NCI-H748 treated with DMSO at 0.1 percent for 48 hours (cell line): ENCODE data around the gene DPYSL4.
"Not testable (repeated sequence)": the region's sequence is repeated elsewhere in the genome, so short reads cannot be mapped to it uniquely, and the experiment has no call there.

Experiments used
- DNase-seq: peaks from one replicate; lab custom pipeline; 2025; lab: John Stamatoyannopoulos, UW

The DPYSL4 gene

GRCh38 chr10:132149917-132150316 lies 36.8 kb upstream of the DPYSL4 start:
- no peak for DNase-seq

GRCh38 chr10:132150777-132151176 lies 36.0 kb upstream of the DPYSL4 start:
- no peak for DNase-seq

GRCh38 chr10:132151286-132151950 lies 35.3 kb upstream of the DPYSL4 start:
- DNase-seq = no peak

- no peak for DNase-seq
These were observed 34.7 kb upstream of the DPYSL4 start for GRCh38 chr10:132151951-132152505.

- DNase-seq = no peak
These were observed 33.7 kb upstream of the DPYSL4 start for GRCh38 chr10:132152896-132153580.

- DNase-seq = no peak
These were observed 33.0 kb upstream of the DPYSL4 start for GRCh38 chr10:132153616-132154217.

- no peak for DNase-seq
These were observed 32.3 kb upstream of the DPYSL4 start for GRCh38 chr10:132154440-132154839.

- DNase-seq = no peak
These were observed 31.8 kb upstream of the DPYSL4 start for GRCh38 chr10:132154931-132155330.

GRCh38 chr10:132155723-132156381 lies 30.9 kb upstream of the DPYSL4 start:
- no peak for DNase-seq

GRCh38 chr10:132156382-132156781 lies 30.4 kb upstream of the DPYSL4 start:
- no peak for DNase-seq

GRCh38 chr10:132157101-132157500 lies 29.6 kb upstream of the DPYSL4 start:
- no peak for DNase-seq

GRCh38 chr10:132158122-132158741 lies 28.5 kb upstream of the DPYSL4 start:
- DNase-seq = no peak

GRCh38 chr10:132158823-132159222 lies 27.9 kb upstream of the DPYSL4 start:
- no peak for DNase-seq

GRCh38 chr10:132159302-132160230 lies 27.2 kb upstream of the DPYSL4 start:
- not testable (repeated sequence) for DNase-seq

- not testable (repeated sequence) for DNase-seq
These were observed 26.5 kb upstream of the DPYSL4 start for GRCh38 chr10:132160231-132160630.

GRCh38 chr10:132160834-132161622 lies 25.7 kb upstream of the DPYSL4 start:
- not testable (repeated sequence) for DNase-seq

- DNase-seq = no peak
These were observed 24.7 kb upstream of the DPYSL4 start for GRCh38 chr10:132162021-132162531.

GRCh38 chr10:132162590-132163277 lies 24.0 kb upstream of the DPYSL4 start:
- DNase-seq = no peak

- no peak for DNase-seq
These were observed 23.4 kb upstream of the DPYSL4 start for GRCh38 chr10:132163278-132163765.
